ENCODE measurements around the gene FOXA3. TPM values are rescaled to one million over a fixed set of nuclear protein-coding genes. Genes with fewer than 3 reads are reported as not detected.

The FOXA3 gene
- total RNA-seq, 4 donors from 2014 or later, result 0.42 TPM; not detected in 3

DNA sequence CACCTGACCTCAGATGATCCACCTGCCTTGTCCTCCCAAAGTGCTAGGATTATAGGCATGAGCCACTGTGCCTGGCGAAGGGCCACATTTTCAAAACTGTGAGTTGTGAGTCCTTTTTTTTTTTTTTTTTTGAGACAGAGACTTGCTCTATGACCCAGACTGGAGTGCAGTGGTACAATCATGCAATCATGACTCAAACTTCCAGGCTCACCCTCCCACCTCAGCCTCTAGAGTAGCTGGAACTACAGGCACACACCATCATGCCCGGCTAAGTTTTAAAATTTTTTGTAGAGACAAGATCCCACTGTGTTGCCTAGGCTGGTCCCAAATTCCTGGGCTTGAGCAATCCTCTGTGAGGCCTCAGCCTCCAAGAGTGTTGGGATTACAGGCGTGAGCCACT is 42.1 kb downstream of the FOXA3 start:
- WGBS, 2 donors (ENCODE audit: low coverage in 1 of 2), result 87% methylated on average over 3 of the region's 3 CpGs; no CpG with 5 or more reads in 1 of the 2 donors
- H3K9me3 ChIP-seq, result no peaks in the 10 kb centered on the region
- H3K4me1 ChIP-seq, result peaks cover 0 to 16% (median under 1%) of the 10 kb centered on the region in 3 donors
- TF ChIP-seq POLR2AphosphoS5 (IDR thresholded peaks at IDR 0.05), result no peak
- H3K36me3 ChIP-seq, result no peaks in the 10 kb centered on the region
- peaks cover 17% of the 10 kb centered on the region for H3K27me3 ChIP-seq
- no peak overlapping the region for H3K27ac ChIP-seq
- ATAC-seq, result no peak
- H3K4me3 ChIP-seq, result no peak overlapping the region

DNA sequence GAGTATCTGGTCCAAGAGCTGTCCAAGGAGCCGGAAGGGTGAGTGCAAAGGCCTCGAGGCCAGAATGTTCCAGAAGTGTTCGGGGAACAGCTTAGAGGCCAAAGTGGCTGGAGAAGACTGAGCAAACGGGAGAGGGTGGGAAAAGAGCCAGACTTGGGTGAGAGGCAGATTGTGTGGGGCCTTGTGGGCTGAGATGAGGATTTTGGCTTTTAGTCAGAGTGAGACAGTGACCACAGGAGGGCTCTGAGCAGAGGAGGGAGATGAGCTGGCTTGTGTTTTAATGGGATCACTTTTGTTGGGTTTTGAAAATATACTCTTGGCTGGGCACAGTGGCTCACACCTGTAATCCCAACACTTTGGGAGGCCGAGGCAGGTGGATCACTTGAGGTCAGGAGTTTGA is 44.8 kb downstream of the FOXA3 start:
- Histone ChIP-seq H3K36me3 (no peaks in the 10 kb centered on the region), H3K9me3 (no peaks in the 10 kb centered on the region), H3K27ac (no peak overlapping the region), H3K4me1 (no peaks in the 10 kb centered on the region), H3K27me3 (peaks cover 45% of the 10 kb centered on the region), H3K4me3 (no peak overlapping the region)
- TF ChIP-seq, protein P1, sequence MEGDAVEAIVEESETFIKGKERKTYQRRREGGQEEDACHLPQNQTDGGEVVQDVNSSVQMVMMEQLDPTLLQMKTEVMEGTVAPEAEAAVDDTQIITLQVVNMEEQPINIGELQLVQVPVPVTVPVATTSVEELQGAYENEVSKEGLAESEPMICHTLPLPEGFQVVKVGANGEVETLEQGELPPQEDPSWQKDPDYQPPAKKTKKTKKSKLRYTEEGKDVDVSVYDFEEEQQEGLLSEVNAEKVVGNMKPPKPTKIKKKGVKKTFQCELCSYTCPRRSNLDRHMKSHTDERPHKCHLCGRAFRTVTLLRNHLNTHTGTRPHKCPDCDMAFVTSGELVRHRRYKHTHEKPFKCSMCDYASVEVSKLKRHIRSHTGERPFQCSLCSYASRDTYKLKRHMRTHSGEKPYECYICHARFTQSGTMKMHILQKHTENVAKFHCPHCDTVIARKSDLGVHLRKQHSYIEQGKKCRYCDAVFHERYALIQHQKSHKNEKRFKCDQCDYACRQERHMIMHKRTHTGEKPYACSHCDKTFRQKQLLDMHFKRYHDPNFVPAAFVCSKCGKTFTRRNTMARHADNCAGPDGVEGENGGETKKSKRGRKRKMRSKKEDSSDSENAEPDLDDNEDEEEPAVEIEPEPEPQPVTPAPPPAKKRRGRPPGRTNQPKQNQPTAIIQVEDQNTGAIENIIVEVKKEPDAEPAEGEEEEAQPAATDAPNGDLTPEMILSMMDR (IDR thresholded peaks at IDR 0.05), result no peak
- TF ChIP-seq POLR2AphosphoS5 (IDR thresholded peaks at IDR 0.05) (no peak), POLR2A (IDR thresholded peaks at IDR 0.05) (no peak), EP300 (IDR thresholded peaks at IDR 0.05) (no peak)
- WGBS, 2 donors (ENCODE audit: low coverage in 1 of 2), result 78% methylated on average over 5 of the region's 5 CpGs; no CpG with 5 or more reads in 1 of the 2 donors
- no peak for ATAC-seq

DNA sequence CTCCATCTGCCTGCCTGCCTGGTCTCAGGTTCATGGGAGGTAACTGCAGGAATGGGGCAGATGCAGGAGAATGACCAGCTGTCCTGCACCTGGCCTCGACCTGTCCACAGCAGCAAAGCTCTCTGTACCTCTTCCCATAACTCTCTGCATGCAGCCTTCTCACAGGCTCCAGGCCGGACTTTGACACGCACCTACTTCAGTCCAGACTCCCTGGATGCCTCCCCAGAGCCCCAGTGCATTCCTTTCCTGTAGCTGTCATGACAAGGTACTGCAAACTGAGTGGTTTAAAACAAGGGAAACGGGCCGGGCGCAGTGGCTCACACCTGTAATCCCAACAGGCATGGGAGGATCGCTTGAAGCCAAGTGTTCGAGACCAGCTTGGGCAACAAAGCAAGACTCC is 47.2 kb downstream of the FOXA3 start:
- no peaks in the 10 kb centered on the region for H3K9me3 ChIP-seq
- TF ChIP-seq EP300 (IDR thresholded peaks at IDR 0.05), result no peak
- TF ChIP-seq POLR2A (IDR thresholded peaks at IDR 0.05), result no peak
- TF ChIP-seq POLR2AphosphoS5 (IDR thresholded peaks at IDR 0.05), result no peak
- TF ChIP-seq, protein P1 (IDR thresholded peaks at IDR 0.05), result no peak
- H3K4me3 ChIP-seq, result no peak overlapping the region
- no peak overlapping the region for H3K27ac ChIP-seq
- no peak for ATAC-seq
- peaks cover 59% of the 10 kb centered on the region for H3K27me3 ChIP-seq
- no peaks in the 10 kb centered on the region for H3K4me1 ChIP-seq
- WGBS, 2 donors (ENCODE audit: low coverage in 1 of 2), result 83 to 96% methylated on average over 2 to 5 of the region's 8 CpGs
- no peaks in the 10 kb centered on the region for H3K36me3 ChIP-seq

DNA sequence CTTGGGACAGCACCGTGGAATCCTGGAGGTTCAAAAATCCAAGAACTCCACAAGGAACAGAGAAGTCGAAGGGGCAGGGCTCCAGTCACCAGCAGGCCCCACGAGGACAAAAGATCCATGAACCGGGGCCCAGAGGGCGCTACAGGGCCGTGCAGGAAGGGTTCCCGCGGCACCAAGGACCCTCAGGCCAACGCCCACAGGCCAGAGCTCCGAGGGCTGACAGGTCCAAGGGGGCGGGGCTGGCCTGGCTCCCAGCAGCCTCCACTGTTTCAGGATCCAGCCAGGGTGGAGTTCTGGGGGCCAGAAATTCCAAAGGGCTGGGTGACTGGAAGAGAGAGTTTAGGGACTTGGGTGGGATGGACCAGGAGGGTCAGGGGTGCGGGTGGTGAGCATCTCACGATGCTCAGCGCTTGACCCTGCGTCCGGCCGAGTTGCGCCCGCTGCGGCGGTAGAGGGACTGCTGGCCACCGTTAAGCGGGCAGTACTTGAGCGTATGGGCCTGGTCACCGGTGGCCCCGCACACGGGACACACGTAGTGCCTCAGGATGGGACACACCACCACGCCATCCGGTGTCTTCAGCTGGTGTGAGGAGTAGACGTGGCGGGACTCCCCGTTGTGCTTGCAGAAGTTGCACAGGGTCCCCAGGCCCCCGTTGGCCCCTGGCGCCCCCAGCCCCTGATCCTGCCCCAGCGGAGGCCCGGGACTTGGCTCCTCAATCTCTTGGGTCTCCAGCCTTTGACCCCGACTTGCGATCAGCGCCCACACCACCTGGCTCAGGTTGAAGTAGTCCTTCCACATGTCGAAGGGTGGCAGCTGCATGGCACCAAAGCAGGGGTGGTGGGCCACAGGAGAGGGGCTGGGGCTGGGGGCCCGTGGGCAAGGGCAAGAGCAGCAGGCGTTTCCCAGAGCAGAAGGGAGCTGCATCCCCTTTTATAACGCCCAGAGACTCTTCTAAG is 50.0 kb downstream of the FOXA3 start, which contains the start of gene NANOS2:
NANOS2 (minus strand) TSS at position 905 of the 957 bp plus-strand sequence; CDS start at position 820, 85 bp downstream.
- ATAC-seq, result no peak
- Histone ChIP-seq H3K4me1 (no peaks in the 10 kb centered on the region), H3K27me3 (peaks cover 78% of the 10 kb centered on the region), H3K9me3 (no peaks in the 10 kb centered on the region), H3K4me3 (no peak within 1 kb of the TSS), H3K27ac (no peak within 1 kb of the TSS), H3K36me3 (no peaks in the 10 kb centered on the region)
- no peak for TF ChIP-seq POLR2AphosphoS5 (IDR thresholded peaks at IDR 0.05)
- TF ChIP-seq EP300 (IDR thresholded peaks at IDR 0.05), result no peak
- TF ChIP-seq, protein P1 (IDR thresholded peaks at IDR 0.05), result no peak
- TF ChIP-seq POLR2A (IDR thresholded peaks at IDR 0.05), result no peak
- 17% methylated on average over 2 of the region's 44 CpGs; no CpG with 5 or more reads in 1 of the 2 donors for WGBS, 2 donors (ENCODE audit: low coverage in 1 of 2)

DNA sequence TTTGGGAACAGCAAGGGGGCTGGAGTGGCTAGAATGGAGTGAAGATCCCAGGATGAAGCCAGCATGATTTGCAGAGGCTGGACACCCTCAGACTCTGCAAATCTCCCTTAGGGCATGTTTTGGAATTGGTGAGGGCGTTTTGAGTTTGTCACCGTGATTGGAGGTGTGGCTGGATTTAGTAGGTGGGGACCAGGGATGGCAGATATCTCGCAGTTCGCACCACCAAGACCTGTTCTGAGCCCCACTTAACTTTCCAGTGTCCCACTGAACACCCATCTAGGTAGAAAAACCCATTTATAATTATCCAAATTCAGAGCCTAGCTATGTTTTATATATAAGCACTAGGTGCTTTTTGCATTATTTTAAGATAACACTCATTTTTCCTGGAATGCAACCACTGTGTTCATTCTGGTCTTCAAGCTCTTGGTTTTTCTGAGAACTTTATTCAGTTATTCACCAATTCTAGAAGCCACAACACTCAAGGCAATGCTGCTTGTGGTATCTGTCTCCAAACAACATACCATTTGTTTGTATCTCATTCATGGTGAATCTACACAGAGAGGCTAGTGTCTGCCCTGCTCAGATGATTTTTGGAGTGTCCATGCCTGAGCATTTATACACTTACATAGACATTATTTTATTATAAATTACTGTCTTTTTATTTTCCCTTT is 53.4 kb downstream of the FOXA3 start:
- H3K4me3 ChIP-seq, result no peak overlapping the region
- H3K9me3 ChIP-seq, result no peaks in the 10 kb centered on the region
- no peak for ATAC-seq
- no peaks in the 10 kb centered on the region for H3K4me1 ChIP-seq
- 42 to 51% methylated on average over 4 of the region's 4 CpGs for WGBS, 2 donors (ENCODE audit: low coverage in 1 of 2)
- TF ChIP-seq, protein P1 (IDR thresholded peaks at IDR 0.05), result no peak
- TF ChIP-seq EP300 (IDR thresholded peaks at IDR 0.05), result no peak
- no peak for TF ChIP-seq POLR2A (IDR thresholded peaks at IDR 0.05)
- no peak for TF ChIP-seq POLR2AphosphoS5 (IDR thresholded peaks at IDR 0.05)
- peaks cover 75% of the 10 kb centered on the region for H3K27me3 ChIP-seq
- H3K27ac ChIP-seq, result no peak overlapping the region
- H3K36me3 ChIP-seq, result no peaks in the 10 kb centered on the region

All from gastroesophageal sphincter (tissue), 4 donors.